Right renal cortex interstitium (tissue), 3 donors: ENCODE results near the gene AURKAIP1. TPM values are rescaled to one million over a fixed set of nuclear protein-coding genes. Genes with fewer than 3 reads are reported as not detected.
"Not testable (repeated sequence)": the region's sequence is repeated elsewhere in the genome, so short reads cannot be mapped to it uniquely, and the experiment has no call there.

Source experiments
- DNase-seq, 3 donors: peaks; one replicate each; pipeline ENCODE4 v3.0.0-alpha.2; 2013; ENCODE audit warnings: low read depth in 3 of 3, low spot score in 2 of 3
- polyA plus RNA-seq, 3 donors: library from polyadenylated mRNA; unstranded; fragments of 120-200 nt; gene quantifications; one replicate each; pipeline ENCODE4 v1.2.1, GENCODE V29; 2013; ENCODE audit not compliant: insufficient read length in 3 of 3

Gene AURKAIP1
- polyA plus RNA-seq, 3 donors: 51.9 to 65.7 (median 55.1) TPM

GRCh38 chr1:1406821-1407635 is 32.0 kb upstream of the AURKAIP1 start, which contains the start of gene MRPL20:
Gene MRPL20, minus strand, starts transcription at chr1:1407293. Its CDS starts 76 bp downstream, at chr1:1407217.
- peak; percentile 80 to 89 (median 85) for DNase-seq

DNA sequence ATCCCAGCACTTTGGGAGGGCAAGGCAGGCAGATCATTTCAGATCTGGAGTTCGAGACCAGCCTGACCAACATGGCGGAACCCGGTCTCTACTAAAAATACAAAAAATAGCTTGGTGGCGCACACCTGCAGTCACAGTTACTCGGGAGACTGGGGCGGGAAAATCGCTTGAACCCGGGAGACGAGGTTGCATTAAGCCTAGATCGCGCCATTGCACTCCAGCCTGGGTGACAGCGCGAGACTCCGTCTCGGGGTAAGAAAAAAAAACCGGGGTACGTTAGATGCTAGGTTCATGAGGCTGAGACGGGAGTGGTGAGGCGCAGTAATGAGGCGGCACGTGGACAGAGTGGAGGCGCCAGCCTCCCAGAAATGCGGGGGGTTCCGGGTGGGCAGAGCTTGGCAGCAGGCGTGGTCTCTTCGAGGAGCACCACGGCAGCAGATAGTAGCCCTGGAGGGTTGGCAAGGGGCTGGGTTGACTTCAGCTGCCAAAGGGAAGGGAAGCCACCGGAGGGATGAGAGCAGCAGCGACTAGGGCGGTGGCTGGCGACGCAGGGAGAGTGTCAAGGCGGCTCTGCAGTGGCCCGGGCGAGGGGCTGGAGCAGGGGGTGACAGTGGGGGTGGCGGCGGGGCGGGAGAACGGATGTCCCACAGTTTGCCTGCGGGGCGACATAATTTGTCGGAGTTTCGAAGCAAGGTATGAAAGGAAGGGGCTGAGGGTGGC is 31.3 kb upstream of the AURKAIP1 start:
- DNase-seq: no peak

DNA sequence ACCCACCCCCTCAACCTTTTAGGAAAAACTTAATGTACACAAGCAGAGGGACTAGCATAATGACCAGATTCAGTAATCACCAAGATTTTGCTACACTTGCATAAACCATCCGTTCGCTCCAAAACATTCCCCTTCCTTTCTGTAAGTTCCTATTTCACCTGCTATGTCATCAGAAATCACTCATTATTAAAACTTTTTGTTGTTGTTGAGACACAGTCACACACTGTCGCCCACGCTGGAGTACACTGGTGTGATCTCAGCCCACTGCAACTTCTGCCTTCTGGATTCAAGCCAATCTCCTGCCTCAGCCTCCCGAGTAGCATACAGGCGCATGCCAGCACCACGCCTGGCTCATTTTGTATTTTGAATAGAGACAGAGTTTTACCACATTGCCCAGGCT is 28.6 kb upstream of the AURKAIP1 start:
- DNase-seq: no peak

DNA sequence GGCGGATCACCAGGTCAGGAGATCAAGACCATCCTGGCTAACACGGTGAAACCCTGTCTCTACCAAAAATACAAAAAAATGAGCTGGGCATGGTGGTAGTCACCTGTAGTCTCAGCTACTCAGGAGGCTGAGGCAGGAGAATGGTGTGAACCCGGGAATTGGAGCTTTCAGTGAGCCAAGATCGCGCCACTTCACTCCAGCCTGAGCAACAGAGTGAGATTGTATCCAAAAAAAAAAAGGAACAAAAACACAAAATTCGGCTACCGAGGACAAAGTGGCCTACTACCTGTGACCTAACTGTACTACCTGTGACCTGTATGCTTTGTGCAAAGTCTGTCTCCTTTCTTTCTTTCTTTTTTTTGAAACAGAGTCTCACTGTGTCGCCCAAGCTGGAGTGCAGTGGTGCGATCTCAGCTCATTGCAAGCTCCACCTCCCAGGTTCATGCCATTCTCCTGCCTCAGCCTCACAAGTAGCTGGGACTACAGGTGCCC is 27.9 kb upstream of the AURKAIP1 start:
- DNase-seq: not testable (repeated sequence)

GRCh38 chr1:1402072-1402900 is 27.3 kb upstream of the AURKAIP1 start:
- no peak for DNase-seq

- no peak for DNase-seq
These were observed 26.5 kb upstream of the AURKAIP1 start for GRCh38 chr1:1401457-1402010.

GRCh38 chr1:1400576-1401456 is 25.8 kb upstream of the AURKAIP1 start:
- no peak for DNase-seq

DNA sequence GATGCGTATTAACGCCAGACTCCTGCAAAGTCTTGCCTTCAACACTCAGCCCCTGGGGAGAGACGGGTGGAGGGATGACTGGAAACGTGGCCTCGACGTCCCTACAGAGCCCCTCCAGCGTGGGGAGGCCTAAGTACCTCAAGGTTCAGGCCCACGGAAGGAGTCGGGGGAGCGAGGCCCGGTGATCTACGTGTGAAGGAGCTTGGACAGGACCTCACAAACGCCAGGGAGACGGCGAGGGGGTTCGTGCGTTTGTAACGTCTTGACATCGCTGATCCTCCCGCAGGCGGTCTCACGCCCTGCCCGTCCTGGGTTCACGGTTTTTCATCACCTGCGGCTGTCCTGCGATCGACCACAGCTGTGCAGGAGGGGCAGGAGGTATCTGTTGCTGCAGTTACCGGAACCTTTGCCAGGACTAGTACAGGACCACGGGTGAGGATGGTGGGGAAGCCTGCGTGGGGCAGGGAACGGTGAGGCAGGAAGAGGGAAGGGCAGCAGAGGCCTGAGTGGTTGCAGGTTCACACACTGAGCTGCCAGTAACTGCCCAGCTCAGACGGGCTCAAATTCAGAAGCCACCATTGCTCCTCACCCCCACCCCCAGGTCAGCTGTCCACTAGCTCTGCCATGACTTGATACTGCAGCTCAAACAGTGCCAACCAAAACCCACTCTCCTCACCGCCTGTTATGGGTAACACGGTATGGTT is 25.0 kb upstream of the AURKAIP1 start:
- DNase-seq: no peak

GRCh38 chr1:1399187-1399871 is 24.3 kb upstream of the AURKAIP1 start, which contains the start of gene CCNL2:
Gene CCNL2, minus strand, starts transcription at chr1:1399335. Its CDS starts 29 bp downstream, at chr1:1399306.
- DNase-seq: peak; percentile 92 to 96 (median 95)

DNA sequence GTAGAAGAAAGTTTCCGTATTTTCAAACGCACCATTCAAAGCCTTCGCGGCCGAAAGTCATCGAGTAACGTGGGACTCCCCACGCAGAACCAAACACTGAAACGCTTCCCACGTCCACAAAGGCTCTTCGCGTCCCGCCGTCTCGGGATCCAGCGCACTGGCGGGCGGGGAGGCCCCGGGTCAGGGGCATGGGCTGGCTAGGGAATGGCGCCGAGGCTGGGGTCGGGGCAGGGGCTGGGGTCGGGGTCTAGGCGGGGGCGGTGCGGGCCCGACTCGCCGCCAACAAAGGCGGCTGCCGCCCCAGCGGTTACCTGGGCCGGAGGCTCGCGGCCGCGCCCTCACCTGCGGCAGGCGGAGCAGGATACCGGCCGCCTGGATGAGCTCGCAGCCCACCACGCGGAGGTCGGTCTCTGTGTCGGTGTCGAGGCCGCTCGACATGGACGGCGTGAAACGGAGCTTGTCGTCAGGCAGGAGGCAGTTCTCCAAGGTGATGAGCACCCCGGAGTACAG is 23.7 kb upstream of the AURKAIP1 start:
- no peak for DNase-seq

- no peak for DNase-seq
These were observed 23.0 kb upstream of the AURKAIP1 start for GRCh38 chr1:1397839-1398523.

GRCh38 chr1:1395166-1395565 is 20.2 kb upstream of the AURKAIP1 start:
- DNase-seq: no peak

DNA sequence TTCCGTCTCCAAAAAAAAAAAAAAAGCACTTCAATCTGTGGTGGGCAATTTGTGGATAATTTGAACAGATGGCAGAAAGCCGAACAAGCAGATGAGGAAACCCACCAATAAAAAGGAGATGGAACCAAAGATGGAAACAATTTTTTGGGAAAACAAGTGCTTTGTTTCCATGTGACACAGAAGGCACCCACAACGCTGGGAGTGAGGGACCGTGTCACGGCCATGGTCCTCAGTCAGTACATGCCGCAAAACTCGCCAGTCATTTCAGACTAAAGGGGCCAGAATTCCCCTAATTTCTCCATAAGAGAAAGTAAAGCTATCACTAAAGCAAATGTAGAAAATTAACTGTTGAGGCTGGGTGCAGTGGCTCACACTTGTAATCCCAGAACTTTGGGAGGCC is 19.1 kb upstream of the AURKAIP1 start:
- DNase-seq: no peak

- DNase-seq: no peak
These were observed 18.4 kb upstream of the AURKAIP1 start for GRCh38 chr1:1393428-1393827.

DNA sequence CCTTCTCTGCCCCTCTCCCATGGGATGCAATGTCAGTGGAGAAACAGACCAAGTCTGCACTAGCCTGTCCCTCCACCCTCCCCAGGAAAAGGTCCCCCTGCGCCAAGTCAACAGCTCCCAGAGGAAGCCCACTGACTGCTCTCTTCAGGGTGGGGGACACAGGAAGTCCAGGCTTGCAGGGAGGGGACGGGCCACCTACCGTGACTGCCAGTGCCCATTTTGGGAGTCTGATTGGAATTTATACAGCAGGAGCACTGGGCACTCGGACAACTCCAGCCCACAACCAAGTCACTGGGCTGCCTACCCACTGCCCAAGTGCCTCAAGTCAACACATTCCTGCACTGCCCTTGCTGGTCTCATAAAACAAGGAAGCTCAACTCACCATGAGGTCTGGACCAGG is 18.0 kb upstream of the AURKAIP1 start:
- no peak for DNase-seq

DNA sequence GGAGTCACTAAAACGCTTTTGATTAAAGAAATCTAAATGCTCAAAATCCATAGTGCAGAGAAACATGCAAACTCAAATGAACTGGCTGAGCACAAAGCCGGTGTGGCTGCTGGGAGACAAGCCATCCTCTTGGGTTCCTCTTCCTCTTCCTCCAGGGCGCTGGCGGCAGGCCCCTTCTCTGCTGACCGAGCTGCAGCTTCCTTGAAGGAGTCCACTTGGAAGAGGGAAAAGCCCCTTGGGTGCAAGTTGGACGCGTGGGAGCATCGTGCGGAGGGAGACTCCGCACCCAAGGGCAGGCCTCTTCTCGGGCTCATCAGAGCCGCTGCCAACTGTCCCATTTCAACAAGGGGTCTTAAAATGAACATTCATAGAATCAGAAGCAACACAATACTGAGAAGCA is 16.2 kb upstream of the AURKAIP1 start:
- DNase-seq: no peak

- DNase-seq: no peak
These were observed 15.7 kb upstream of the AURKAIP1 start for GRCh38 chr1:1390675-1391074.
